OCI-LY3 (cell line): ENCODE results near the gene USP2.

Source experiments
- H2AFZ ChIP-seq: fragments of 200-600, 300-600 bp; shearing (Covaris generic); 2 replicates; pipeline ENCODE4 v1.6.0; 2014; ENCODE audit warnings: antibody characterized with exemption, low read depth, low read length
- H3K27ac ChIP-seq: fragments of 200-600, 300-600 bp; sonication (generic); 2 replicates; pipeline ENCODE4 v1.5.1; 2014; ENCODE audit warnings: mild to moderate bottlenecking, low read length, moderate library complexity, mixed read lengths
- H3K27me3 ChIP-seq: fragments of 200-600, 300-600 bp; sonication (generic); 2 replicates; pipeline ENCODE4 v1.6.1; 2014; ENCODE audit warnings: low read depth, low read length, mixed read lengths
- H3K36me3 ChIP-seq: fragments of 200-600, 300-600 bp; sonication (generic); replicated peaks from 2 replicates; pipeline ENCODE3; 2014; ENCODE audit warnings: low read depth, low read length, mixed read lengths
- H3K4me1 ChIP-seq: fragments of 300-600, 200-600 bp; sonication (generic); 2 replicates; pipeline ENCODE4 v1.6.1; 2014; ENCODE audit warnings: low read length, mixed read lengths
- H3K4me2 ChIP-seq: fragments of 200-600, 300-600 bp; sonication (generic); 2 replicates; pipeline ENCODE4 v1.6.1; 2014; ENCODE audit warnings: low read length, mixed read lengths
- H3K4me3 ChIP-seq: fragments of 300-600, 200-600 bp; sonication (generic); 2 replicates; pipeline ENCODE4 v1.5.1; 2014; ENCODE audit warnings: antibody characterized with exemption, mild to moderate bottlenecking, low read length, moderate library complexity
- H3K79me2 ChIP-seq: fragments of 300-600, 200-600 bp; shearing (Covaris generic); 2 replicates; pipeline ENCODE4 v1.6.1; 2014; ENCODE audit warnings: mild to moderate bottlenecking, low read length, mixed read lengths
- H3K9ac ChIP-seq: fragments of 300-600, 200-600 bp; shearing (Covaris generic); 2 replicates; pipeline ENCODE4 v1.6.0; 2014; ENCODE audit warnings: mild to moderate bottlenecking, low read length, moderate library complexity
- H3K9me3 ChIP-seq: fragments of 200-600, 300-600 bp; shearing (Covaris generic); 2 replicates; pipeline ENCODE4 v1.6.1; 2014; ENCODE audit warnings: low read length, mixed read lengths; ENCODE audit not compliant: insufficient read depth
- H4K20me1 ChIP-seq: fragments of 200-600, 300-600 bp; sonication (generic); 2 replicates; pipeline ENCODE4 v1.6.1; 2016; ENCODE audit warnings: low read length, mixed read lengths; ENCODE audit not compliant: insufficient read depth
- EZH2phosphoT487 ChIP-seq: fragments of 200-600 bp; shearing (Covaris generic); IDR thresholded peaks from 2 replicates; pipeline ENCODE4 v1.6.1; 2018; ENCODE audit warnings: antibody characterized with exemption, mixed run types, low read depth
- TF ChIP-seq, protein P1 (sequence below): fragments of 200-600, 300-600 bp; sonication (generic); IDR thresholded peaks from 2 replicates; pipeline ENCODE4 v1.5.1; 2014; ENCODE audit warnings: antibody characterized with exemption, low read length, low read depth

The USP2 gene

DNA sequence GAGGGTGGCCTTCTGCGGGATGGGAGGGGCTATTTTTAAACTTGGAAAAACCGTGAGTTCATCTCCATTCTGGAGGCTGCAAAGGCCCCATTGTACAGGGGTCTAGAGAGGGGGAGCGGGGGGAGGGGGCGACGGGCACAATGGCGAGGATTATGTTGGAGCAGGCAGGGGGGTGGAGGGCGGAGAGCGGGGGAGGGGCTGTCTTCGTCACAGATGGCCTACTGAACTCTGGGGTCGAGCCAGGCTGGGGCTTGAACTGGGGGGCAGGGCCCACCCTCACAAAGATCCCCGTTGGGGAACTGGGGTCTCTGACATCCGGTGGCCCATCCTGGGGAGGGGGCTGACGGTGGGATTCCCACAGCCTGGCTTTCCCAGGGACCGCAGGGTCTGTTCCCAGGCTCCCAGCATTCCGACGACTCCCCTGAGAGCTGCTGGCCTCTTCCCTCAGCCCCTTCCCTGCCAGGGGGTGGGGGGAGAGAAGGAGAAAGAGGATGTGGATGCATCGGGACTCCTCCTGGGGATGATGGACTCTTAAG, 61.2 kb downstream of the USP2 start:
- no peaks in the 10 kb centered on the region for H3K79me2 ChIP-seq
- H3K9me3 ChIP-seq = no peaks in the 10 kb centered on the region
- H3K4me3 ChIP-seq = peak overlapping the region; percentile 86
- H3K4me1 ChIP-seq = peaks cover 62% of the 10 kb centered on the region
- peak overlapping the region; percentile 89 for H3K9ac ChIP-seq
- H4K20me1 ChIP-seq = no peaks in the 10 kb centered on the region
- TF ChIP-seq EZH2phosphoT487 = no peak
- TF ChIP-seq, protein P1, sequence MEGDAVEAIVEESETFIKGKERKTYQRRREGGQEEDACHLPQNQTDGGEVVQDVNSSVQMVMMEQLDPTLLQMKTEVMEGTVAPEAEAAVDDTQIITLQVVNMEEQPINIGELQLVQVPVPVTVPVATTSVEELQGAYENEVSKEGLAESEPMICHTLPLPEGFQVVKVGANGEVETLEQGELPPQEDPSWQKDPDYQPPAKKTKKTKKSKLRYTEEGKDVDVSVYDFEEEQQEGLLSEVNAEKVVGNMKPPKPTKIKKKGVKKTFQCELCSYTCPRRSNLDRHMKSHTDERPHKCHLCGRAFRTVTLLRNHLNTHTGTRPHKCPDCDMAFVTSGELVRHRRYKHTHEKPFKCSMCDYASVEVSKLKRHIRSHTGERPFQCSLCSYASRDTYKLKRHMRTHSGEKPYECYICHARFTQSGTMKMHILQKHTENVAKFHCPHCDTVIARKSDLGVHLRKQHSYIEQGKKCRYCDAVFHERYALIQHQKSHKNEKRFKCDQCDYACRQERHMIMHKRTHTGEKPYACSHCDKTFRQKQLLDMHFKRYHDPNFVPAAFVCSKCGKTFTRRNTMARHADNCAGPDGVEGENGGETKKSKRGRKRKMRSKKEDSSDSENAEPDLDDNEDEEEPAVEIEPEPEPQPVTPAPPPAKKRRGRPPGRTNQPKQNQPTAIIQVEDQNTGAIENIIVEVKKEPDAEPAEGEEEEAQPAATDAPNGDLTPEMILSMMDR = no peak
- H3K27ac ChIP-seq = peak overlapping the region; percentile 86
- H3K36me3 ChIP-seq = no peaks in the 10 kb centered on the region
- H3K27me3 ChIP-seq = peaks cover 14% of the 10 kb centered on the region
- H2AFZ ChIP-seq = no peak overlapping the region
- H3K4me2 ChIP-seq = peak overlapping the region; percentile 100

DNA sequence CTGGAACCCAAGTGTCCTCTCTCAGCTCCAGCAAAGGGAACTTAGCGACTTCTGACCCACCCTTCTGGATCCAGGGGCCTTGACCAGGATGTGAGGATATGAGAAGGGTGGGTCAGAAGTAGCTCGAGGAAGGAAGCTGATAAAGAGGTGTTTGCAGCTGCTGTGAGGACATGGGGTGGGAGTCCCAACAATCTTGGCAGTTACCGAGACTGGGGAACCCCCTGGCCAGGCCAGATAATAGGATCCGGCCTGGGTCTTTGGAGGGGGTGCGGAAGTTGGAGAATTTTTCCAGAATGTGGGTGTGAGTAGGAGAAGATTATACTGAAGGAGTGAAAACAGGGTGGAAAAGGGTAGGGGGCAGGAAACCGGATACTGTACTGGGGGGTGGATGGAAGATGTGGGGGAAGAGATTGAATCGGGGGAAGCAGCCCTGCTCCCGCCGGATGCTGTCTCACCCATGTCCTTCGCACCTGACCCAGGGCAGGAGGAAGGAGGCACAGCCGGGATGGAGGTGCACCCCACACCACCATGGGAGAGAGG, 61.7 kb downstream of the USP2 start:
- peak overlapping the region; percentile 86 for H3K4me3 ChIP-seq
- H3K79me2 ChIP-seq = no peaks in the 10 kb centered on the region
- no peaks in the 10 kb centered on the region for H4K20me1 ChIP-seq
- peak overlapping the region; percentile 86 for H3K27ac ChIP-seq
- peak overlapping the region; percentile 89 for H3K9ac ChIP-seq
- H2AFZ ChIP-seq = no peak overlapping the region
- TF ChIP-seq, protein P1 = no peak
- no peak for TF ChIP-seq EZH2phosphoT487
- H3K27me3 ChIP-seq = peaks cover 14% of the 10 kb centered on the region
- peaks cover 63% of the 10 kb centered on the region for H3K4me1 ChIP-seq
- H3K9me3 ChIP-seq = no peaks in the 10 kb centered on the region
- H3K36me3 ChIP-seq = no peaks in the 10 kb centered on the region
- peak overlapping the region; percentile 100 for H3K4me2 ChIP-seq

DNA sequence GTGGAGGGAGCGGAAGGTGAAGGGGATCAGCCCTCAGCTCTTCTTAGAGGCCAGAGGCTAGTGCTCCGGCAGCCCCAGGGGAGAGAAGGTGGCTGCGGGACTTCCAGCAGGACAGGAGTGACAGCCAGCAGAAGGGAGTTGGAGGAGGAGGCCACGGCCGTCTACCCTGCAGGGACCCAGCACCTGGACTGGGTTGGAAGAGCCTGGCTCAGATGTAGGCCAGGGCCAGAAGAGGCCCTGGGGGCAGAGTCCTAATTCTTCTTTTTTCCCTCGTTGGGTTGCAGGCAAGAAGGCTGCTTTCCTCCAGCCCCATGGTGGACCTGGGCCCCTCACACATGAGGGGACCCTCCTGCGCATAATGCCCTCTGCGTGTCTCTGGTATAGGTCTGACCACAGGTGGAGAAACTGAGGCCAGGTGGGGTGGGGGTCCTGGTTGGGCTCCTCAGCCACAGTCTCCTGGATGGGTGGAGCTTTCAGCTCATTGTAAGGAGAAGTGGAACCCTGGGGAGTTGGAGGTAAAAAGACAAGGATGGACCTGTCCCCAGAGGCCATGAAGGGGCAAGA, 62.3 kb downstream of the USP2 start:
- H3K4me3 ChIP-seq = peak overlapping the region; percentile 86

More for the DNA sequence above, 62.3 kb downstream of the USP2 start:
- Histone ChIP-seq H3K4me1 (peaks cover 63% of the 10 kb centered on the region), H3K36me3 (no peaks in the 10 kb centered on the region), H4K20me1 (no peaks in the 10 kb centered on the region), H3K9me3 (no peaks in the 10 kb centered on the region), H3K27ac (peak overlapping the region; percentile 86), H3K9ac (peak overlapping the region; percentile 89), H3K27me3 (peaks cover 14% of the 10 kb centered on the region), H3K4me2 (peak overlapping the region; percentile 100), H2AFZ (peak overlapping the region; percentile 27; the same call in 1 of the 2 replicates), H3K79me2 (no peaks in the 10 kb centered on the region)
- TF ChIP-seq, protein P1 = no peak
- TF ChIP-seq EZH2phosphoT487 = no peak
